Hematopoietic multipotent progenitor cell treated with erythropoietin and hydrocortisone succinate and interleukin-3 and kit ligand, for 17 days (in vitro differentiated cells): ENCODE data around the gene PRSS27.
"Not testable (repeated sequence)": the region's sequence is repeated elsewhere in the genome, so short reads cannot be mapped to it uniquely, and the experiment has no call there.

Experiments
- DNase-seq: peaks from one replicate; pipeline ENCODE4 v3.0.0-alpha.2; 2015; ENCODE audit warnings: low spot score

Gene PRSS27

DNA sequence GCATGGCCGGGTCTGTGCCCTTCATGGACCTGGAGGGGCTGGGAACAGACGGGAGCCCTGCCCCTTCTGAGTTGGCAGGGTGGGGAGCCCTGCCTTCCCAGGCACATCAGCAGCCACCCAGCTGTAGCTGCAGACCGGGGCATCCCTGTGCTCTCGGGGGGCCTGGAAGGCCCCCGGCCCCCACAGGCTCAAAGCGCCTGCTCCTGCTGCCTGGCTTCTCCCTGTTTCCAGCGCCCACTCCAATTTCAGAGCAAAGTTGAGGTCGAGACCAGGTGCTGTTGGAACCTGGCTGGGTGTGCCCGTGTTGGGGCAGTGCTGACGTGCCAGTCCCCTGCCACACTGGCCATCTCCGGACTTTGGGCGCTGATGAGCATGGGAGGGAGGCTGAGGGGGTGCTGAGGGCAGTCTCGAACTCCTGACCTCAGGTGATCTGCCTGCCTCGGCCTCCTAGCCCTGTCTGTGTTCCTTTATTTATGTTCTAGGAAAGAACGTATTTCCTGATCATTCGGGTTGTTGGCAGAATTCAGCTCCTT lies 4.9 kb upstream of the PRSS27 start:
- no peak for DNase-seq

- no peak for DNase-seq
These were observed 4.2 kb upstream of the PRSS27 start for GRCh38 chr16:2724088-2724676.

- DNase-seq: not testable (repeated sequence)
These were observed 1.7 kb upstream of the PRSS27 start for GRCh38 chr16:2721634-2722173.

GRCh38 chr16:2720719-2721633 lies 952 bp upstream of the PRSS27 start:
- DNase-seq: peak; percentile 68

GRCh38 chr16:2719328-2720063 lies 528 bp downstream of the PRSS27 start:
- DNase-seq: no peak

GRCh38 chr16:2717383-2718263 lies 2.4 kb downstream of the PRSS27 start:
- no peak for DNase-seq

- DNase-seq: no peak
These were observed 3.1 kb downstream of the PRSS27 start for GRCh38 chr16:2716948-2717347.

- no peak for DNase-seq
These were observed 3.8 kb downstream of the PRSS27 start for GRCh38 chr16:2715966-2716885.

- DNase-seq: no peak
These were observed 4.5 kb downstream of the PRSS27 start for GRCh38 chr16:2715519-2715918.

DNA sequence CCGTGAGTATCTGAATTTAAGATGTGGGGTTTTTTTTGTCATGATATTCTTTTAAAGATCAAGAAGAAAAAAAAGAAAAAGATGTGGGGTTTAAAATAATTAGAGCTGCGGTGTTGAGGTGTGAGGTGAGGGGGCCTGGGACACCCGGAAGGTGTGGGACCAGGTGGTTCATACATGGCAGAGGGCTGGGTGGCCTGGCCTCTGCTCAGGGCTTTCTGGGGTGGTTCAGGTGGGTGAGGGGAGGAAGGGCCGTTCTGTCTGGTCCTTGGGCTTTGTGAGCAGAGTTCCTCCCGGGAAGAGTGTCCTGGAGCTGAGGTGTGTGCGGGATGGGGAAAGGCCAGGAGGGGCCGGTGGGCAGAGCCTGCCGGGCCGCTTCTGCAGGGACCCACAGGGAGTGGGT lies 5.0 kb downstream of the PRSS27 start:
- DNase-seq: no peak

DNA sequence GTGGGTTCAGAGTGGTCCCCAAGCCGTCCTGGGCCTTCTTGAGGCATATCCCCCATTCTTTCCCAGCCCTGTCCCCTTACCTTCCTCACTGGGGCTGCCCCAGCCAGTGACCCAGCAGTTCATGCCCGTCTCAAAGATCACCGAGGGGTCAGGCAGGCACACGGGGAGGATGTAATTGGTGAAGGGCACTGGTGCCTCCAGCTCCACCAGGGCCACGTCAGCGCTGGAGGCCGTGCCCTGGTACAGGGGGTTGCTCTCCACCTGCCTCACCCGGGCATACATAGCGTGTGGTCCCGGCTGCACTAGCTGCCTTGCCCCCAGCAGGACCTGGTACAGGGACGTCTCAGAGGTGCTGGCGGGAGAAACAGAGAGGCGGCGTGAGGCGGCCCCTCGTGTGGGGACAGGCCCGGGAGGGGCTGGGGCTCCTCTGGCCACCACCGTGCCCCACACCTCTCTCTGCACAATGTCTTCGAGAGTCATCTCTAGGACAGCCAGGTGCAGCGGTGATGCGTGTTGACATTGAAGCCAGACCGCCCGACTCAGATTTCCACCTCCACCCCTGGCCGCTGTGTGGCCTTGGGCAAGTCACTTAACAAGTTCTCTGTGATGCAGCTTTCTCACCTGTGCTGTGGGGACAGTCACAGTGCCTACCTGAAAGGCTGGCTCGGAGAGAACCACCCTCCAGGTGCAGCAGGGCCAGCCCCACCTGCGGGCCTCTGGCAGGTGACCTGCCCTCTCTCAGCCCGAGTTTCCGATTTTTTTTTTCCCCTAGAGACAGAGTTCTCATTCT lies 5.8 kb downstream of the PRSS27 start:
- DNase-seq: no peak

DNA sequence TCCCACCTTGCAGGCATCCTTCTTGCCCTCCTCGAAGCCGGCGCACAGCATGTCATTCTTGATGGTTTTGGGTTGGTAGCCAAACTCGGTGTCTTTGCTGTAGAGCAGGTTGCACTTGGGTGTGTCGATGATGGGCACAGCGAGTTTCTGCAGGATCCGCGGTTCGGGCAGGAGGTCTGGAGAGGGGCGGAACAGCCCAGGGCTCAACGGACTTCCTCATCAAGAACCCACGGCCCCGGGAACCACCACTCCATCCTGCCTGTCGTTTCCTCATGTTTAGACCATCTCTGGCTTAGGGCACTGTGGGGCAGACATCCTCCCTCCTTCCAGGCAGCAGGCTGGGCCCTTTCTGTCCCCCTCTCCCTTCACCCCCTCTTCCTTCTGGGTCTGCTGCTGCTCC lies 6.5 kb downstream of the PRSS27 start:
- DNase-seq: no peak

DNA sequence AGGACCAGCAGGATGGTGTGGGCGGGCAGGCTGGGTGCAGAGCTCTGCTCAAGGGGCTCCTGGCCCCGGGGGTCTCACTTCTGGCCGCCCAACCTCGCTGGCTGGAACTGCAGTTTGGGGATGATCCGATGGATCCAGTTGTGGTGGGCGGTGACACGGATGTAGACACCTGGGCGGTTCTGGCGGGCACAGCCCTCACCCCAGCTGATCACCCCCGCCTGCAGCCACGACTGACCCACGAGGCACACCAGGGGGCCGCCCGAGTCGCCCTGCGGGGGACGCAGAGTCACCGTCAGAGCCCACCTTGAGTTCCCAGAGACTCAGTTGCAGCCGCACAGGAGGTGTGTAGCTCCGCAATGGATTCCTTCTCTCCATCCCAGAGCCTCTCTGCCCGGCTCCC lies 7.5 kb downstream of the PRSS27 start:
- no peak for DNase-seq

DNA sequence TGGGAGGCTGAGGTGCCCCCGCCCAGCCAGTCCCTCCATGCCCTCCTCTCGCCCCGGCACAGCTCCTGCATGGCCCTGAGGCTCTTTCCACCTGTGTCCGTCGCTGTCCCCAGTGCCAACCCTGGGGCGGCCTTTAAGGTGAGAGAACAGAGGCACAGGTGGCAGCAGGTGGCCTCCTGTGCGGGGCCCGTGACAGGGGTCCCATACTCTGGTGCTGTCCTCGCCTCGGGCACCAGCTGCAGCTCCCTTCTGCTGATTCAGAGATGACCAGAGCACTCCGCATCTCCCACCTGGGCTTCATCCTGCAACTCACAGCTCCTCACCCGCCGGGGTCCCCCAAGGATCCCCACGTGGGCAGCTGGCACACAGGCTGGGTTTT lies 8.0 kb downstream of the PRSS27 start:
- DNase-seq: no peak

GRCh38 chr16:2711370-2712062 lies 8.5 kb downstream of the PRSS27 start:
- DNase-seq: no peak

DNA sequence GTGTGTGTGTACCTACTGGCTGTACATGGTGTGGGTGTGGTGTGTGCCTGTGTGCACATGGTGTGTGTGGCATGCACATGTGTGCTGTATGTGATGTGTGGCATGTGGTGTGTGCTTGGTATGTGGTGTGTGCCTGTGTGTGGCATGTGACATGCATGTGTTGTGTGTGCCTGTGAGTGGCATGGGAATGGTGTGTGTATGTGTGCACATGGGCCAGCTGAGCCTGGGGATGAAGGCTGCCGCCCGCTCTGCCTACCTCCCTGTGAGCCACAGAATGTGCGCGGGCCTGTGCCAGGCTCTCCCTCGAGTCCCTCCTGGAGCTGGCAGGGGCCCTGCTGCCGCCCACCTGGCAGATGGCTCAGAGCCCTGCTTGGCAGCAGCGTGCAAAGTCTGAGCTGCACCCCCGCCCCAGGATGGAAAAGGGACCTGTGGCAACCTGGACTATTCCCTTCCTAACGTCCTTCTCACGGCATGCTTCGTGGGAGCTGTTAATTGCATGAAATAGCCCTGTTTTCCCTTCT lies 9.3 kb downstream of the PRSS27 start:
- DNase-seq: no peak

- no peak for DNase-seq
These were observed 9.9 kb downstream of the PRSS27 start for GRCh38 chr16:2710021-2710710.

DNA sequence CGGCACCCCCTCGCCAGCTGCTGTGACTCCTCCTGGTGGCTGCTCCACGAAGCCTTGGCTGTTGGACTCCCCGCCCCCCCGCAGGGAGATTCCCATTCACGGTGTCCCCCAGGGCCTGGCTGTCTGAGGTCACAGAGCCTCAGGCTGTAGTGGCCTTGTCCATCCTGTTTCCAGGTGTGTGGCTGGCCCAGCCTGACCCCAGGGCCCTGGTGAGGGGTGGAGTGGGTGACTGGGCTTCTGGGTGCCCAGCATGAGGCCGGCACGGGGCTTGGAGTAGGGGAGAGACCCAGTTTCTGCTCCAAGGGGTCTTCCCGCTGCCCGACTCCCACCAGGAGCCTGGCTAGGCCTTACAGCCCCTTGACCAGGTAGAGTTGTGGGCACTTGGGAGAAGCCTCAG lies 10.4 kb downstream of the PRSS27 start:
- DNase-seq: no peak
